ENCODE results near the gene TMEM176B. TPM values are rescaled to one million over a fixed set of nuclear protein-coding genes. Genes with fewer than 3 reads are reported as not detected.
A peak's percentile ranks its signal among the peaks of the same experiment; 100 is the strongest.

TMEM176B gene
- total RNA-seq, 2 donors from 2014 or later: not detected

DNA sequence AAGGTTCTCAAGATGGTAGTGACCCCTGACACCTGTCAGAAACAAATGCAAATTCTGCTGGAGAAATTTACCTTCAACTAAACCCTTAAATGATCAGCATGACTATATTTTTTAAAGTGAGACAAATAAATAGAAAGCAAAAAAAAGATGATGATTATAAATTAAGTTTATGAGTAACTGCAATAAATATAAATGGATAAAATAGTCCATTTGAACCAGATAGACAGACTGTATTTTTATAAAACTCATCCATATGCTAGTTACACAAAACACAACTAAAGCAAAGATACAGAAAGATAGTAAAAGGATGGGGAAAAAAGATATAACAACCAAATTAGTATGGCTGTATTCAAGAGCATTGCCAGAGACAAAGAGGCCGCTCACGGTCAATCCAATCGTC is 6.3 kb upstream of the TMEM176B start:
- Mint-ChIP-seq H3K4me1 (no peaks in the 10 kb centered on the region), H3K4me3 (no peak overlapping the region), H3K9me3 (peaks cover 3% of the 10 kb centered on the region), H3K27ac (no peak overlapping the region), H3K36me3 (ENCODE audit: low read depth) (no peaks in the 10 kb centered on the region), H3K27me3 (peaks cover 45% of the 10 kb centered on the region)
- no peak for ATAC-seq (replicated peaks)

DNA sequence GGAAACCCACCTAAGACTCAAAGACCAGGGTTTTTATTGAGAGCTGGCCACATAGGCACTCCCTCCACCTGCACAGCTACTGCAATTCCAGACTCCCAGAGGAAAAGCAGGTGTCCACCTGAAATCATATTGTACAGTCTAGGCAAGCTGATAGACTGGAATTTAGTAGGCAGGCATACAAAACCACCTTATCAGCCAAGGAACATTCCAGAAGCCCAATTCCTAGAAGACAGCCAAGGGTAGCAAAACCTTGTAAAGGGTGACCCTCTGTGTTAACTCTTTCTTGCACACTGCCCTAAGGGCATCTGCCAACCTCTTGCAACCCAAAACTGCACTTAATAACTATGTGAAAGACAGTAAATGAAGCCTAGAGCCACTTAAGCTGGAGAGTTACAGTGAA is 5.7 kb upstream of the TMEM176B start:
- no peaks in the 10 kb centered on the region for H3K4me1 Mint-ChIP-seq
- H3K4me3 Mint-ChIP-seq: no peak overlapping the region
- H3K27ac Mint-ChIP-seq: no peak overlapping the region
- peaks cover 3% of the 10 kb centered on the region for H3K9me3 Mint-ChIP-seq
- no peaks in the 10 kb centered on the region for H3K36me3 Mint-ChIP-seq (ENCODE audit: low read depth)
- peaks cover 45% of the 10 kb centered on the region for H3K27me3 Mint-ChIP-seq
- no peak for ATAC-seq (replicated peaks)

DNA sequence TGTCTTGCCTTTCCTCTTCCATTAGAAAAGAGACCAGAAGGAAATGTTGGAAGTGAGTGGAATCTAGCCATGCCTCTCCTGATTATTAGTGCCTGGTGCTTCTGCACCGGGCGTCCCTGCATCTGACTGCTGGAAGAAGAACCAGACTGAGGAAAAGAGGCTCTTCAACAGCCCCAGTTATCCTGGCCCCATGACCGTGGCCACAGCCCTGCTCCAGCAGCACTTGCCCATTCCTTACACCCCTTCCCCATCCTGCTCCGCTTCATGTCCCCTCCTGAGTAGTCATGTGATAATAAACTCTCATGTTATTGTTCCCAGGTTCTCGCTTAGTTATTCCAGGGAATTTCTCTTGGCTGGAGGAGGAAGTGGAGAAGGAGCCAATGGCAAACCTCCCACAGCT is 4.6 kb upstream of the TMEM176B start:
- H3K4me1 Mint-ChIP-seq: no peaks in the 10 kb centered on the region
- peaks cover 36% of the 10 kb centered on the region for H3K27me3 Mint-ChIP-seq
- no peak overlapping the region for H3K27ac Mint-ChIP-seq
- no peak for ATAC-seq (replicated peaks)
- no peaks in the 10 kb centered on the region for H3K36me3 Mint-ChIP-seq (ENCODE audit: low read depth)
- peaks cover 3% of the 10 kb centered on the region for H3K9me3 Mint-ChIP-seq
- no peak overlapping the region for H3K4me3 Mint-ChIP-seq

DNA sequence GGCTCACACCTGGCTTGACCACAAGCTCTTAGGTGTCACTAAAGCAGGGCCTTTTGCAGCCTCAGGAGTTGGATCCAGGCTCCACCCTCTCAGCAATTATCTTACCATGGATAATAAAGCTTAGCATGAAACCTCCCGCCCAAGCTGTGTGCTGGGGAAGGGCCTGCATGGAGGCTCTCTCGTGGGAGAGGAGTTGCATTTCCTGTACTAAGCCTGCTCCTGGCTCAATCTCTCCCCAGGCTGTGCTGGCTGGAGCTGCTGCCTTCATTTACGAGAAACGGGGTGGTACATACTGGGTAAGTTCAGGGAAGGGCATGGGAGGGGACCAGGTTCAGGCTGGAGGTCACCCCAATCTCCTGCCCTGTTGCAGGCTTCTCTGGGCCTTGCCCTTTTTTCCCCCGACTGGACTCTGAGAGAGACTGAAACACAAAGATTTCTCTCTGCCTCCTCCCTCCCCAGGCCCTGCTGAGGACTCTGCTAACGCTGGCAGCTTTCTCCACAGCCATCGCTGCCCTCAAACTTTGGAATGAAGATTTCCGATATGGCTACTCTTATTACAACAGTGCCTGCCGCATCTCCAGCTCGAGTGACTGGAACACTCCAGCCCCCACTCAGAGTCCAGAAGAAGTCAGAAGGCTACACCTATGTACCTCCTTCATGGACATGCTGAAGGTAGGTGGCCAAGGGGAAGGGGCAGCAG is 3.1 kb upstream of the TMEM176B start:
- H3K9me3 Mint-ChIP-seq: peaks cover 3% of the 10 kb centered on the region
- no peak for ATAC-seq (replicated peaks)
- H3K27ac Mint-ChIP-seq: no peak overlapping the region
- H3K4me3 Mint-ChIP-seq: no peak overlapping the region
- H3K27me3 Mint-ChIP-seq: peaks cover 37% of the 10 kb centered on the region
- H3K36me3 Mint-ChIP-seq (ENCODE audit: low read depth): no peaks in the 10 kb centered on the region
- H3K4me1 Mint-ChIP-seq: no peaks in the 10 kb centered on the region

DNA sequence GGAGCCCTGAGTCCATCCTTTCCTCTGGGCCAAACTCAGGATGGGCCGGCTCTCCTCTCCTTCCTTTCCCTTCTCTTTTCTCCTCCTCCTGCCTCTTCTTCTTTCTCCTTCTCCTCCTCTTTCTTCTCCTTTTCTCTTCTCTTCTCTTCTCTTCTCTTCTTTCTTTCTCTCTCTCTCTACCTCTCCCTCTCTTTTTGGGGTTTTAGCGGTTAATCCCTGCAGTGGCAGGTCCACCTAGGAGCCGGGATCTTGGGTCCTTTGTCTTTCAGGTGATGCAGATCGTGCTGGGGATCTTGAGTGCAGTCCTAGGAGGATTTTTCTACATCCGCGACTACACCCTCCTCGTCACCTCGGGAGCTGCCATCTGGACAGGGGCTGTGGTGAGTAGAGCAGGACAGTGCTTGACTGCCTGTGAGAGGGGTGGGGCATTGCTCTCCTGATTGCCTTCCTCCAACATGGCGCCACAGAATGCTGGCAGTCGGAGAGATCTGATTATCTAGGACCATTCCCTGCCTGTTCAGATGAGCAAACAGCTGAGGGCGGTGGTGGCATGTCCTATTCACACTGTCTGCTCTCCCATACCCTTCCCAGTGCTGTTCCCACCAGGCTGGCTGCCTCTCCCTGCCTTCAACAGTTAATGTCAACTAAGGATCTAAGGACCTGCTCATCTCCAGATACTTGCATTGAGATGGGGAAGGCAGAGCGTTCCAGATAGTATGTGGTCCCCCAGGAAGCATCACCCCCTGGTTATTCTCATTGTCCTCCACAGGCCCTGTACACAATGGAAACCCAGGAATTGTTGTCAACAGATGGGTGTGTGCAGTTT is 2.0 kb upstream of the TMEM176B start:
- Mint-ChIP-seq H3K27me3 (peaks cover 34% of the 10 kb centered on the region), H3K9me3 (peaks cover 3% of the 10 kb centered on the region), H3K36me3 (ENCODE audit: low read depth) (no peaks in the 10 kb centered on the region), H3K27ac (no peak overlapping the region), H3K4me3 (peak overlapping the region; percentile 30), H3K4me1 (no peaks in the 10 kb centered on the region)
- ATAC-seq (replicated peaks): no peak

DNA sequence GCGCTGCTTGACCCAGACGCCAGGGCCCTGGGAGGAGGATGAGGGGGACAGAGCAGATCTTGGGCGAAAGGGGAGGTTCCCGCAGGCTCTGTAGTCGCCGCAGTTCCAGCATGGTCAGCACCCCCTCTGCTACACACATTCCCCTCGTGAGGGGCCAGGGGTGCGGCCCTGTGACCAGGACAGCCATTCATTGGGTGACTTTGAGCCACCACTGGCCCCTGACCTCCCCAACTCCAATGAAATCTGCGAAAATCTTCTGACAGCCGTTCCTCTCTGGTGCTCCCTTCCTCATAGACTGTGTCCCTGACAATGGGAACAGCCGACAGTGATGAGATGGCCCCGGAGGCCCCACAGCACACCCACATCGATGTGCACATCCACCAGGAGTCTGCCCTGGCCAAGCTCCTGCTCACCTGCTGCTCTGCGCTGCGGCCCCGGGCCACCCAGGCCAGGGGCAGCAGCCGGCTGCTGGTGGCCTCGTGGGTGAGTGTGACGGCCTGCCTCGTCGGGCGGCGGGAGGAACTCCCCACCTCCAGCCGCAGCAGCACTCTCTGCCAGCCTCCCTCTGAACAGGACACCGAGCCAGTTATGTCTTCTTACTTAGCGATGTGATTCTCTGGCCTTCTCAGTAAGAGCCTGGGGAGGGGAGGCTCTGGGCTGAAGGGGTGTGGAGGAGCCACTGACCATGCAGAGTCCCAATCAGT is 1.2 kb upstream of the TMEM176B start:
- ATAC-seq (replicated peaks): no peak
- peaks cover 37% of the 10 kb centered on the region for H3K27me3 Mint-ChIP-seq
- H3K4me1 Mint-ChIP-seq: no peaks in the 10 kb centered on the region
- H3K36me3 Mint-ChIP-seq (ENCODE audit: low read depth): no peaks in the 10 kb centered on the region
- H3K9me3 Mint-ChIP-seq: peaks cover 4% of the 10 kb centered on the region
- no peak overlapping the region for H3K27ac Mint-ChIP-seq
- peak overlapping the region; percentile 30 for H3K4me3 Mint-ChIP-seq

DNA sequence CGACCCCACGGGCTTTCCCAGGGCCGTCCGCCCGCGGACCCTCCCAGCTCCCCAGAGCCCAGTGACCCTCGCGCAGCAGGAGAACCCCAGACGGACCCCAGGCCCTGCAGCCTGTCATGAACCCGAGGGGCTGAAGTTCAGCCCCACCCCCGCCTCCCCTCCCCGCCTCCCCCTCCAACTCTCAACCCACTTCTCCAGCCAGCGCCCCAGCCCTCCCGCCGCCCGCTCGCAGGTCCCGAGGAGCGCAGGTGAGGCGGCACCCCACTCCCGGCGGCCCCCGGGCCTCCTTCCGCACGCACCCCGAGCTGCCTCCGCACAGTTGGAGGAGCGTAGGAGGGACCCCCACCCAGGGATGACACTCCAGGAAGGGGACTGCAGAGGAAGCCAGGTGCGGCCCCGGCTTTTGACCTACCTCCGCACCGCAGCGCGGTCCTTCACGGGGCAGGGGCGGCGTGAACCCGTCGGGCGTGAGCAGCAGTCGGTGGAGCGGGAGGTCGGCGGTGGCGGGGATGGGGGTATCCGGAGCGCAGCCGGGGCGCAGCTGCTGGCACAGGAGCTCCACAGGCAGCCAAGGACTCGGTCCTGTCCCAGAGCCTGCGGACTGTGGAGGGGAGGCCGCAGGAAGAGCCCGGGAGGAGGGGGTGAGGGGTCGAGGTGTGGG is 547 bp upstream of the TMEM176B start, which contains the start of gene TMEM176A:
TMEM176A (plus strand) TSS at position 189 of the 661 bp plus-strand sequence. CDS start 782 bp downstream, outside the sequence.
- peak; percentile 18 for ATAC-seq (replicated peaks)
- H3K27me3 Mint-ChIP-seq: peaks cover 38% of the 10 kb centered on the region
- H3K9me3 Mint-ChIP-seq: peaks cover 6% of the 10 kb centered on the region
- H3K4me3 Mint-ChIP-seq: peak within 1 kb of the TSS; percentile 33
- H3K36me3 Mint-ChIP-seq (ENCODE audit: low read depth): no peaks in the 10 kb centered on the region
- no peaks in the 10 kb centered on the region for H3K4me1 Mint-ChIP-seq
- H3K27ac Mint-ChIP-seq: no peak within 1 kb of the TSS

DNA sequence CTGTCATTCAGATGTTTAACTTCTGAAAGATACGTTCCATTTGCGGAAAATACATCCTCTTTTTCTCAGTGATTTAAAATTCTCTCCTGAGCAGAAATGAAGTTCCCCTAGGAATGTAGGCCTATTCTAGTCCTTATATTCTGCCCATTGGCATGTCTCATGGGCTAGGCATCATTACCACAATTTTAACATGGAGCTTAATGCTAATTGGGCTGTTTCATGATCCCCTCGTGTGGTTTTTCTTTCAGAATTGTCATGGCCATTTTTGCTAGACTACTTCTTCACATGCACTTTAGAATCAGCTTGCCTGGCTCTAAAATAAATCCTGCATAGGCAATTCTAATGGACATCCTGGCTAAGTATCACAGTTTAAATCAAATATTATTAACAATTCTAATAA is 1.0 kb downstream of the TMEM176B start:
- ATAC-seq (replicated peaks): no peak
- Mint-ChIP-seq H3K36me3 (ENCODE audit: low read depth) (no peaks in the 10 kb centered on the region), H3K4me3 (peak overlapping the region; percentile 33), H3K27ac (no peak overlapping the region), H3K9me3 (peaks cover 6% of the 10 kb centered on the region), H3K4me1 (no peaks in the 10 kb centered on the region), H3K27me3 (peaks cover 32% of the 10 kb centered on the region)

DNA sequence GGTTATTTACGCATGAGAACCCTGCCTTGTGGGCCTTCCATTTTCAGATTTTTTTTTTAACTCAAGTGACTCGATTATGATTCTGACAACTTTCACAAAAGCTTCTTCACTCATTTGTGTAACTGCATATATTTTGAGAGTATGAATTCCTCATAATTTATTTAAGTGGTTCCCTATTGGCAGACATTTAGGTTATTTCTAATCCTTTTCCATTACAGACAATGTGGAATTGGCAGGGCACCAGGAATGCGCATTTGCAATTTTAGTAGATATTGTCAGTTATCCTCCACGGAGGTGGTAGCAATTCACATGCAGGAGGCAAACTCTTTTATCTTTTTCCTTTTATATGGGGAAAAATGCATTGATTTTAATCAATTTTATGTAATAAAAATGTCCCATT is 2.5 kb downstream of the TMEM176B start:
- Mint-ChIP-seq H3K4me3 (no peak overlapping the region), H3K27ac (no peak overlapping the region), H3K36me3 (ENCODE audit: low read depth) (no peaks in the 10 kb centered on the region), H3K4me1 (no peaks in the 10 kb centered on the region), H3K9me3 (peaks cover 6% of the 10 kb centered on the region), H3K27me3 (peaks cover 32% of the 10 kb centered on the region)
- no peak for ATAC-seq (replicated peaks)

DNA sequence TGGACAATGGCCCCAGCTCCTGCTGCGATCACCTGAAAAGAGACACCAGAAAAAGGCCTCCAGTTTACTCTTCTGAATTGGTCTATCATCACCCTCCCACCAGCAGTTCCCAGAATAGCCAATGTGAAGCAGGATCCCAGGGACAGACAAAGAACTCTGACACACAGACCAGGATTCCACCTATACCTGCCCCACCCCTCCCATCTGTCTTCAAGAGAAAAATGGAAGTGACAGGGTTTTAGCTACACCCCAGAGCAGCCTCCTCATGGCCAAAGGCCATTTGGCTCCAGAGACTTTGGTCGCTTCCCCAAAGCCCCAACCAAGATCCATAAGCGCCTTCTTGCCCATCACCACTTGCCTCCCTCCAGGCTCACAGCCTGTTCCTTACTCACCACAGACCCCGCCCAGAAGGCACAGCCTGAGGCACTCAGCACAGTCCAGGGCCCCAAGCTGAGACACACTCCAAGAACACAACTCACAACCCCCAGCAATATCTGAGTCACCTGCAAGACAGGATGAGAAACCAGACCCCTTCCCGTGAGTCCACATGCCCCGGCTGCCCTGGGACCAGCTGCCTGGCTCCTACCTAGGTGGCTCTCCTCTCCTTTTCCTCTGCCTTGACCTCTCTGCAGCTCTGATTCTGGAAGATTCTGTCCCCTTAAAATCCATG is 6.5 kb downstream of the TMEM176B start:
- ATAC-seq (replicated peaks): no peak
- H3K27me3 Mint-ChIP-seq: peaks cover 14% of the 10 kb centered on the region
- H3K9me3 Mint-ChIP-seq: peaks cover 6% of the 10 kb centered on the region
- no peak overlapping the region for H3K4me3 Mint-ChIP-seq
- no peak overlapping the region for H3K27ac Mint-ChIP-seq
- no peaks in the 10 kb centered on the region for H3K36me3 Mint-ChIP-seq (ENCODE audit: low read depth)
- no peaks in the 10 kb centered on the region for H3K4me1 Mint-ChIP-seq

DNA sequence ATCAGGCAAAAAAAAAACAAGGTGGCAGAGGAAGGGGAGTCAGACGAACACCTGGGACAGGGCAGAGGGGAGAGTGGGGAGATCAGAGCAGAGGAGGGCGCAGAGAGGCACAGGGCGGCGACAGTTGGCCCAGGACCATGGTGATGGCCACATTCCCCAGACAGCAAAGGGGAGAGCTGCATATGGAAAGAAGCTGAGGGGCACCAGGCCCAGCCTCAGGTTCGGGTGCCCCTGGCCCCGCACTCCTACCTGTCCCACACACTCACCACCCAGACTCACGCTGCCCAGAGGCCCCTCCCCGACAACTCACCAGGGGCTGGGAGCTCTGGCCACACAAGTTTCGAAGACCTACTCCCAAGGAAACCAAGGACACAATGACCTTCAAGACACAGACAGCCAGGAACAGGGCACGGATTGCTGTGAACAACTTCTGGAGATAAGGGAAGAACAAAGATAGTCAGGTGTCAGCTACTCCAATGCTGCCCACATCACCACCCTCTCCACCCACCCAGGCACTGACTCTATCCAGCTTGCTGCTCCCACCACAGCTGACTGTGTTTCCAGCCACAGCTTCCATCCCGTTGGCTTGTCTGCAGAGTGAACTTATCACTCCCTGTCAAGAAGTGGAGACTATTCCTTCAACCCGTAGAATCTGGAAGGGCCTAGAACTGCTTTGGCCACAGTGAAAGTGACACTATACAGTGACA is 8.3 kb downstream of the TMEM176B start:
- Mint-ChIP-seq H3K27ac (no peak overlapping the region), H3K4me1 (no peaks in the 10 kb centered on the region), H3K27me3 (peaks cover 6% of the 10 kb centered on the region), H3K36me3 (ENCODE audit: low read depth) (no peaks in the 10 kb centered on the region), H3K4me3 (no peak overlapping the region), H3K9me3 (peaks cover 6% of the 10 kb centered on the region)
- ATAC-seq (replicated peaks): no peak

DNA sequence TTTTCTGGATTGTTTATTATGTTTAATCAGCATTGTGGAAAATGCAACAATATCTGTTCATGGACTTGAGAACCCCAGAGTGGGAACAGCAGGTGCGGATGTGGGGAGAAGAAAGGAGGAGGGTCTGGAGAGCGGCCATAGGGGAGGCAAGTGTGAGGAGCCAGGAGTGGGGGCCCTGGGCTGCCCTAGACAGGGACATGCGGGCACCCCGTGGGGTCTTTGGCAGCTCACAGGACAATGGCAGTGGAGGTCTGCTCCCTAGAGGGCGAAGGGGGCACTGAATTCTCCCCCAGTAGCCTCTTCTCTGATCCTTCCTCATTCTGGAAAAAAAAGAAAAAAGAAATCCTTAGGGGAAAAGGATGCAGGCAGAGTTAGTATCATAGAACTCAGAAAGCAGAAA is 8.9 kb downstream of the TMEM176B start:
- no peak overlapping the region for H3K4me3 Mint-ChIP-seq
- H3K36me3 Mint-ChIP-seq (ENCODE audit: low read depth): no peaks in the 10 kb centered on the region
- H3K4me1 Mint-ChIP-seq: no peaks in the 10 kb centered on the region
- H3K9me3 Mint-ChIP-seq: peaks cover 4% of the 10 kb centered on the region
- H3K27me3 Mint-ChIP-seq: peaks cover 5% of the 10 kb centered on the region
- H3K27ac Mint-ChIP-seq: peak overlapping the region; percentile 40
- no peak for ATAC-seq (replicated peaks)

DNA sequence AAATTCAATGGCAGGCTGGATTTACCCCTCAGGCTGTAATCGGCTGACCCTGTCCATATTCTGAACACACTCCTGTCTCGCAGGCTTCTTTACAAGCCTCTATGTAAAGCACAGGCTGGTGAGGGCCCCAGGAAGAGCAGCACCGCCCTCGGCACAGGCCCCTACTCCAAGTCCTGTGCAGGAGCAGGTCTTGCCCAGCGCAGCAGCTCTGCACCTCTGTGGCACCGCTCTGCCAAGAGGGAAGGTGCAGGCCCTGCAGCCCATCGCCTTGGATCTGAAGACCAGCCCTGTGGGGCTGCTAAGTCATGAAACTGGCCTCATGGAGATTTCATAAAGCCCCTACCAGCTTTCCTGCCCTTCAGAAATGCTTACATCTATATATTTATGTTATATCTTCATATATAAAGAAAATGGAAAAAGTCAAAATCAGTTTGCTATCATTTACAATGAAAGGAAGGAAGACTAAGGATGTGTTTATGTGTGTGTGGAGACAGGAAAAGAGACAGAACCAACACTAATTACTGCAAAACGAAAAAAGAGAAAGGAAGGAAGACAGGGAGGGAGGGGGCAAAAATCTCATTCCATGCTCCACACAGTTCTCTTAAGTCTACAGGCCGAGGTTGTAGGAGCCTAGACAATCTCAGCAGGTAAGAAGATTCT is 9.6 kb downstream of the TMEM176B start:
- ATAC-seq (replicated peaks): no peak
- H3K27me3 Mint-ChIP-seq: no peaks in the 10 kb centered on the region
- no peak overlapping the region for H3K4me3 Mint-ChIP-seq
- H3K36me3 Mint-ChIP-seq (ENCODE audit: low read depth): no peaks in the 10 kb centered on the region
- no peaks in the 10 kb centered on the region for H3K9me3 Mint-ChIP-seq
- H3K4me1 Mint-ChIP-seq: no peaks in the 10 kb centered on the region
- H3K27ac Mint-ChIP-seq: no peak overlapping the region
